Aorta (tissue), 5 donors: Measurements from ENCODE around the gene SLIT1. TPM values are rescaled to one million over a fixed set of nuclear protein-coding genes. Genes with fewer than 3 reads are reported as not detected.

Experiments
- ATAC-seq: fragments of 200-7000 bp; cut with Tn5 transposase; one replicate; pipeline ENCODE4 v1.9.1; 2022; ENCODE audit warnings: moderate library complexity; ENCODE audit not compliant: low FRiP score
- DNase-seq, 2 donors: peaks; one replicate each; pipeline ENCODE4 v3.0.0-alpha.2; 2020
- H3K27ac ChIP-seq, 2 donors: one replicate each; pipeline ENCODE4 v1.5.1; 2013; ENCODE audit warnings: low read length in 2 of 2, mild to moderate bottlenecking in 2 of 2, moderate library complexity in 2 of 2, control low read depth in 1 of 2, inconsistent platforms in 1 of 2, low read depth in 1 of 2
- H3K27me3 ChIP-seq, 2 donors: one replicate each; pipeline ENCODE4 v1.6.1; 2013; ENCODE audit warnings: control low read depth in 1 of 2, low read length in 1 of 2, mild to moderate bottlenecking in 1 of 2, moderate library complexity in 1 of 2; ENCODE audit not compliant: insufficient read depth in 2 of 2, control insufficient read depth in 1 of 2
- H3K36me3 ChIP-seq, 2 donors: one replicate each; pipeline ENCODE4 v1.6.1; 2013; ENCODE audit warnings: control low read depth in 1 of 2, low read length in 1 of 2, mild to moderate bottlenecking in 1 of 2; ENCODE audit not compliant: insufficient read depth in 2 of 2, control insufficient read depth in 1 of 2
- H3K4me1 ChIP-seq, 2 donors: one replicate each; pipeline ENCODE4 v1.6.1; 2013; ENCODE audit warnings: low read length in 2 of 2, control low read depth in 1 of 2, mild to moderate bottlenecking in 1 of 2, moderate library complexity in 1 of 2; ENCODE audit not compliant: insufficient read depth in 2 of 2, control insufficient read depth in 1 of 2
- H3K4me3 ChIP-seq, 2 donors: one replicate each; pipeline ENCODE4 v1.5.1; 2013; ENCODE audit warnings: low read length in 2 of 2, control low read depth in 1 of 2, mild to moderate bottlenecking in 1 of 2
- H3K9me3 ChIP-seq: one replicate; pipeline ENCODE4 v1.6.1; 2013; ENCODE audit warnings: mild to moderate bottlenecking, low read length; ENCODE audit not compliant: control insufficient read depth
- WGBS, 2 donors: extraction: QIAGEN DNeasy Blood & Tissue Kit; methylation state at CpG; one replicate each; pipeline ENCODE4 v1.1.7; 2013; 5-methylcytosine and 5-hydroxymethylcytosine counted together
- intact Hi-C, 2 donors: fragments of 100-400 bp; cut with DNase I; formaldehyde crosslinking; loops; one replicate each; pipeline versions ENCODE4 v1.14.2 to v1.15.0; 2022
- polyA plus RNA-seq, 2 donors: library from polyadenylated mRNA; stranded (reverse); fragments of 200-250 nt; gene quantifications; one replicate each; pipeline ENCODE4 v1.2.3, GENCODE V29; 2013
- total RNA-seq, 2 donors: library from RNA; stranded (reverse); fragmentation: NEBNext Ultra II Directional; extraction: Animal tissue kit (Norgen Biotek cat#: 25700); gene quantifications; one replicate each; pipeline ENCODE4 v1.2.1, GENCODE V29; 2021
- donor health status: healthy with polysubstance abuse.
- donor health status: Bipolar disorder and iron deficiency.
- donor health status: DM: no; HTN: no; CAD: no.
- donor health status: DM: no; HTN: no; CAD: no.
- donor health status: DM: yes; HTN: yes; CAD: no.

Gene SLIT1
- total and polyA plus RNA-seq, 4 donors: 0.13 to 0.42 (median 0.22) TPM

DNA sequence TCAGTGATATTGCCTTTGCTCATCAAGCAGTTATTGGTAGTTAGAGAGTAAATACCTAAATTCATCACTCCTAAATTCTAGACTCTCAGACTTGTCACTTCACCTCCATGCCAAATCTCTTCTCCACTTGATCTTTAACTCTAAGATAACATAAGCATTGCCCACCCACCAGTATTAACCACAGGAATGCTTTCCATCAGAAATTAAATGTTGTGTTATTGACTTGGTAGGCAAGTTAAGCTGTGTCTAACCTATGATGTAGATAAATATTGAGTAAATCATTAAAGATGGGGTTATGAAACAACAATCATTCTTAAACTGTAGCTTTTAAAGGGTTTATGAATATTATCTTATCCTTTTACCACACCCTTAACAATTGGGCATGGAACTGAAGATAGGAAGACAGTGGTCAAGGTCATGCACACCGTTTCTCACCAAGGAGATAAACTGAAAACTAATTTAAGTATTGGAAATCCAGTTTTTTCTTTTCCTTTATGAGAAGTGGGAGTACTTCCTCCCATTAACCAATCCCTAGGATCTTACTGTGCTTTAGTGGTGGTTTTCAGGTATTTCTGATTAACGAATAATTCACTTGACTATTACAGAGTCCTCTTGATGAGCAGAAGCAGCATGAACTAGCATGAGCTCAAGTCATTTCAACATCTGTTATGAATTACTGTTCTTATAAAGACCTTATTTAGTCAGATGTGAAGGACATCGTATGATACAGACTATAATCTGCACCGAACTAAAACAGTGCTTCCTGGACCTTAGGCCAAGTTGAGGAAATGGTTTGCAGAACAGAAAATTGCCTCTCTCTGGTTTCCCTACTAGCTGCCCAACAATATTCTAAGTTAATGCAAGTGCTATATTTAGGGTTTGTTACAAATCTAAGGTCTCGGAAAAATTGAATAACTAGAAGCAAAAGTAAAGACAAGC, 211.7 kb downstream of the SLIT1 start:
- Histone ChIP-seq H3K27me3 (no peaks in the 10 kb centered on the region), H3K27ac (no peak overlapping the region), H3K36me3 (no peaks in the 10 kb centered on the region), H3K4me3 (no peak overlapping the region), H3K4me1 (no peaks in the 10 kb centered on the region), H3K9me3 (no peaks in the 10 kb centered on the region)
- intact Hi-C loops: no loop called here
- 56 to 65% methylated on average over 5 of the region's 5 CpGs for WGBS, 2 donors
- ATAC-seq (no peak), DNase-seq (no peak)

- Histone ChIP-seq H3K9me3 (no peaks in the 10 kb centered on the region), H3K27me3 (no peaks in the 10 kb centered on the region), H3K4me3 (no peak overlapping the region), H3K36me3 (no peaks in the 10 kb centered on the region), H3K27ac (no peak overlapping the region), H3K4me1 (no peaks in the 10 kb centered on the region)
- DNase-seq: no peak
- no peak for ATAC-seq
- 80 to 92% methylated on average over 1 of the region's 1 CpG for WGBS, 2 donors
- intact Hi-C loops: no loop called here
Observed at GRCh38 chr10:96972264-96972663, 213.5 kb downstream of the SLIT1 start.

- no peak for ATAC-seq
- Histone ChIP-seq H3K4me1 (no peaks in the 10 kb centered on the region), H3K9me3 (no peaks in the 10 kb centered on the region), H3K36me3 (no peaks in the 10 kb centered on the region), H3K4me3 (no peak overlapping the region), H3K27ac (no peak overlapping the region), H3K27me3 (no peaks in the 10 kb centered on the region)
- intact Hi-C loops: no loop called here
- DNase-seq: no peak
- WGBS, 2 donors: 83 to 95% methylated on average over 2 of the region's 2 CpGs
Observed at GRCh38 chr10:96971324-96971723, 214.4 kb downstream of the SLIT1 start.

GRCh38 chr10:96968682-96969423, 216.9 kb downstream of the SLIT1 start:
- Histone ChIP-seq H3K27me3 (no peaks in the 10 kb centered on the region), H3K36me3 (no peaks in the 10 kb centered on the region), H3K4me1 (no peaks in the 10 kb centered on the region), H3K27ac (no peak overlapping the region), H3K9me3 (no peaks in the 10 kb centered on the region), H3K4me3 (no peak overlapping the region)
- 95 to 96% methylated on average over 5 of the region's 5 CpGs for WGBS, 2 donors
- intact Hi-C loops: no loop called here
- ATAC-seq (no peak), DNase-seq (no peak)

- Histone ChIP-seq H3K4me1 (peaks cover 0 to 1% of the 10 kb centered on the region in 2 donors), H3K27ac (no peak overlapping the region), H3K27me3 (no peaks in the 10 kb centered on the region), H3K36me3 (no peaks in the 10 kb centered on the region), H3K9me3 (no peaks in the 10 kb centered on the region), H3K4me3 (no peak overlapping the region)
- intact Hi-C loops: no loop called here
- ATAC-seq (no peak), DNase-seq (no peak)
Observed at GRCh38 chr10:96967847-96968246, 217.9 kb downstream of the SLIT1 start.

GRCh38 chr10:96964131-96964530, 221.6 kb downstream of the SLIT1 start:
- no peaks in the 10 kb centered on the region for H3K27me3 ChIP-seq
- H3K4me3 ChIP-seq: no peak overlapping the region
- intact Hi-C loops: no loop called here
- DNase-seq (no peak), ATAC-seq (no peak)
- peaks cover 0 to 1% of the 10 kb centered on the region in 2 donors for H3K4me1 ChIP-seq
- no peak overlapping the region for H3K27ac ChIP-seq
- H3K9me3 ChIP-seq: no peaks in the 10 kb centered on the region
- WGBS, 2 donors: 97 to 100% methylated on average over 2 of the region's 2 CpGs
- H3K36me3 ChIP-seq: no peaks in the 10 kb centered on the region

DNA sequence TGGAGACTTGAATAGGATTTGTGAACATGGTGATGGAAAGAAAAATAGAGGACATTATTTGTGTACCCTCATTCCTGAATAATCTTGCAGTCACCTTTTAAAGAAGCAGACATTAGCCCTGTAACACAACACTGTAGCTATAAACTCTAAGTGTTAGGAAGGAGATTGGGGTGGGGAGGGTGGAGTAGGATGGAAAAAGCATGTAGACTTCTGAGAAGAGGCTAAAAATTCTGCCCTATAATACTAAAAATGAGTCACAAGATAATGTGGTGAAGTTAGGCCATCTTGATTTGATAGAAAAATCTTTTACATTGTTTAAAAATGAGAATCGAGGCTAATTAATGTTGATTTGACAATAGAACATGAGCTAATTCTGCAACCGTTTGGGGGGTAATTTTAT, 224.9 kb downstream of the SLIT1 start:
- intact Hi-C loops: no loop called here
- Histone ChIP-seq H3K27me3 (no peaks in the 10 kb centered on the region), H3K36me3 (peaks cover 0 to 1% of the 10 kb centered on the region in 2 donors), H3K9me3 (no peaks in the 10 kb centered on the region), H3K4me3 (no peak overlapping the region), H3K4me1 (peaks cover 0 to 1% of the 10 kb centered on the region in 2 donors), H3K27ac (no peak overlapping the region)
- ATAC-seq (no peak), DNase-seq (no peak)
- 88 to 97% methylated on average over 2 of the region's 2 CpGs for WGBS, 2 donors

DNA sequence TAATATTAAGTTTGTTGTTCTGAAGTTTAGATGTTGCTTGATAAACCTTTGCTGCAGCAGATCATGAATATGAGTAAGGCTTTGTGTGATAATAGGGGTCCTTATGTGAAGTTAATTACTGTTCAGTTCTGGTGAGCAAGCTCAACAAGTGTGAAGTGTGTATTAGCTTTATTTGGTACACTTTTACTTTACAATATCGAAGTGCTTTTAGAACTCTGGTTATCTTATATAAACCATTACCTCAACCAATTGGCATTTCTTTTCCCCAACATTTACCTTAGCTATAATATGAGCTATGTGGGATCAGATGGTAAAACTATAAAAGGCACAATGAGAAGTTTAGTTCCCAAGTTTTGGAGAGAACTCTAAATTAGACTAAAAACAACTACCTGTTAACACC, 226.0 kb downstream of the SLIT1 start:
- intact Hi-C loops: no loop called here
- peaks cover 0 to 1% of the 10 kb centered on the region in 2 donors for H3K4me1 ChIP-seq
- no peaks in the 10 kb centered on the region for H3K27me3 ChIP-seq
- peaks cover 7 to 8% of the 10 kb centered on the region in 2 donors for H3K36me3 ChIP-seq
- DNase-seq (no peak), ATAC-seq (no peak)
- H3K27ac ChIP-seq: no peak overlapping the region
- no peak overlapping the region for H3K4me3 ChIP-seq
- no peaks in the 10 kb centered on the region for H3K9me3 ChIP-seq
- 6 to 9% methylated on average over 1 of the region's 1 CpG for WGBS, 2 donors
